ENCODE measurements around the gene ORC4.

GRCh38 chr2:147939313-147939712 is 81.2 kb downstream of the ORC4 start:
- TF ChIP-seq EZH2 (IDR thresholded peaks at IDR 0.05; ENCODE audit: insufficient read depth, poor library complexity, severe bottlenecking), result no peak
- TF ChIP-seq EZH2phosphoT487 (IDR thresholded peaks at IDR 0.05; ENCODE audit: insufficient read depth, low read depth), result no peak
